Epithelial cell of esophagus (primary cell): ENCODE results near the gene PPARA.
A peak's percentile ranks its signal among the peaks of the same experiment; 100 is the strongest.

Experiments used
- DNase-seq: peaks from one replicate; pipeline ENCODE4 v3.0.0; 2010; ENCODE audit warnings: low read depth
- H3K4me3 ChIP-seq: 2 replicates; pipeline ENCODE4 v1.5.1; 2011; ENCODE audit warnings: mild to moderate bottlenecking, low read length, control low read depth
- CTCF ChIP-seq: IDR thresholded peaks from 2 replicates; pipeline ENCODE4 v1.5.1; 2011; ENCODE audit warnings: low read depth, mild to moderate bottlenecking, low read length, control low read depth, inconsistent platforms; ENCODE audit not compliant: insufficient read depth; ENCODE audit errors: missing control alignments

PPARA gene

GRCh38 chr22:46162771-46163556 is 12.6 kb downstream of the PPARA start:
- H3K4me3 ChIP-seq, result no peak overlapping the region
- no peak for TF ChIP-seq CTCF
- no peak for DNase-seq

GRCh38 chr22:46163557-46163888 is 13.2 kb downstream of the PPARA start:
- no peak for DNase-seq
- TF ChIP-seq CTCF, result no peak
- H3K4me3 ChIP-seq, result no peak overlapping the region

- no peak for DNase-seq
- no peak overlapping the region for H3K4me3 ChIP-seq
- TF ChIP-seq CTCF, result no peak
Measured at GRCh38 chr22:46165977-46166376, 15.7 kb downstream of the PPARA start.

GRCh38 chr22:46169628-46170027 is 19.3 kb downstream of the PPARA start:
- DNase-seq, result no peak
- no peak for TF ChIP-seq CTCF

GRCh38 chr22:46171940-46172339 is 21.6 kb downstream of the PPARA start:
- TF ChIP-seq CTCF, result no peak
- H3K4me3 ChIP-seq, result no peak overlapping the region
- DNase-seq, result peak; percentile 77

More at GRCh38 chr22:46169628-46170027, 19.3 kb downstream of the PPARA start:
- no peak overlapping the region for H3K4me3 ChIP-seq

- no peak for DNase-seq
- no peak for TF ChIP-seq CTCF
- H3K4me3 ChIP-seq, result no peak overlapping the region
Measured at GRCh38 chr22:46172522-46173110, 22.3 kb downstream of the PPARA start.

GRCh38 chr22:46173152-46173551 is 22.8 kb downstream of the PPARA start:
- no peak for TF ChIP-seq CTCF
- H3K4me3 ChIP-seq, result no peak overlapping the region
- no peak for DNase-seq
